ENCODE measurements around the gene CADM3. TPM values are rescaled to one million over a fixed set of nuclear protein-coding genes. Genes with fewer than 3 reads are reported as not detected.

The CADM3 gene
- total RNA-seq, 1 donor: not detected

- no peak for DNase-seq (ENCODE audit: low read depth)
- TF ChIP-seq CTCF (IDR thresholded peaks at IDR 0.05; ENCODE audit: insufficient read depth, low read depth, low read length): no peak
- H3K4me3 ChIP-seq (ENCODE audit: low read depth, low read length): no peak overlapping the region
These were observed 10.1 kb downstream of the CADM3 start for GRCh38 chr1:159181328-159182024.

GRCh38 chr1:159184201-159184600, 12.8 kb downstream of the CADM3 start:
- H3K4me3 ChIP-seq (ENCODE audit: low read depth, low read length): no peak overlapping the region
- DNase-seq (ENCODE audit: low read depth): no peak
- TF ChIP-seq CTCF (IDR thresholded peaks at IDR 0.05; ENCODE audit: insufficient read depth, low read depth, low read length): no peak

GRCh38 chr1:159185121-159185520, 13.7 kb downstream of the CADM3 start:
- H3K4me3 ChIP-seq (ENCODE audit: low read depth, low read length): no peak overlapping the region
- no peak for DNase-seq (ENCODE audit: low read depth)
- TF ChIP-seq CTCF (IDR thresholded peaks at IDR 0.05; ENCODE audit: insufficient read depth, low read depth, low read length): no peak

- TF ChIP-seq CTCF (IDR thresholded peaks at IDR 0.05; ENCODE audit: insufficient read depth, low read depth, low read length): no peak
- DNase-seq (ENCODE audit: low read depth): no peak
- H3K4me3 ChIP-seq (ENCODE audit: low read depth, low read length): no peak overlapping the region
These were observed 15.6 kb downstream of the CADM3 start for GRCh38 chr1:159187033-159187432.

GRCh38 chr1:159187647-159188374, 16.4 kb downstream of the CADM3 start:
- no peak overlapping the region for H3K4me3 ChIP-seq (ENCODE audit: low read depth, low read length)
- no peak for DNase-seq (ENCODE audit: low read depth)
- TF ChIP-seq CTCF (IDR thresholded peaks at IDR 0.05; ENCODE audit: insufficient read depth, low read depth, low read length): no peak

- no peak for TF ChIP-seq CTCF (IDR thresholded peaks at IDR 0.05; ENCODE audit: insufficient read depth, low read depth, low read length)
- no peak overlapping the region for H3K4me3 ChIP-seq (ENCODE audit: low read depth, low read length)
- DNase-seq (ENCODE audit: low read depth): peak; percentile 3
These were observed 17.0 kb downstream of the CADM3 start for GRCh38 chr1:159188375-159188788.

Measured in fibroblast of villous mesenchyme (primary cell).